Eye (tissue), 1 donor: Measurements from ENCODE around the gene RGL1.

Experiments used
- DNase-seq: peaks from one replicate; pipeline ENCODE4 v3.0.0-alpha.2; 2015

Gene RGL1

DNA sequence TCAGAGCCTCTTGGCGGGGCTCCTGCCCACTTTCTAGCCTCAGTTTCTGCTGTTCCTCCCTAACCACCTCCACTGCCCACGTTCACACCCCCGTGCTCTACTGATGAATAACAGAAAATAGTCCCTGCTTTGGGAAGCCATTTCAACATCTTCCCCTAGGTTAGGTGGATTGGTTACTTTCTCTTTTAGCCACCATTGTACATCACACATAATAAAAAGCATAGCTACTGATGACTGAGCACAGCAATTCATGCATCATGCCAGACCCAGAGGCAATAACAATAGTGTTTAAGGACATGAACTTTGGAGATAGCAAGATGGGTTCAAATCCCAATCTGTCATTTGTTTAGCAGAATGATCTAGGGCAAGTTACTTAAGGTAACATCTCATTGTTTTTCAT is 158.0 kb downstream of the RGL1 start:
- no peak for DNase-seq

DNA sequence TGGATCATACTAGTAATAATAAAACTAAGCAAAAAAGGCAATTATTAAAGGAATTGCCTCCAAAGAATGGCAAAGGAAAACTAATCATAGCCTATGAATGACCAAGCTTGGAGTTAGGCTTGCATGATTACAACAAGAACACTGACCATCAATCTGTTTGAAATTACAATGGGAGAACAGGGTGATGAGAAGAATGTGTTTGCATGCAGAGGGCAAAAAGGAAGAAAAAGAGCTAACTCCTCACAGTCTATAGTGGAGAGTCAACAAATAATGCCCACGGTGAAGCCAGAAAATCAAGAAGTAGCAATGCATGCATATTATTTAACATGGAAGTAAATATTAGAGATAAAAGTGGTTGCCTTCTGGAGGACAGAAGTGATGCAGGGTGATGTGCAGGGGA is 160.8 kb downstream of the RGL1 start:
- DNase-seq, result no peak

DNA sequence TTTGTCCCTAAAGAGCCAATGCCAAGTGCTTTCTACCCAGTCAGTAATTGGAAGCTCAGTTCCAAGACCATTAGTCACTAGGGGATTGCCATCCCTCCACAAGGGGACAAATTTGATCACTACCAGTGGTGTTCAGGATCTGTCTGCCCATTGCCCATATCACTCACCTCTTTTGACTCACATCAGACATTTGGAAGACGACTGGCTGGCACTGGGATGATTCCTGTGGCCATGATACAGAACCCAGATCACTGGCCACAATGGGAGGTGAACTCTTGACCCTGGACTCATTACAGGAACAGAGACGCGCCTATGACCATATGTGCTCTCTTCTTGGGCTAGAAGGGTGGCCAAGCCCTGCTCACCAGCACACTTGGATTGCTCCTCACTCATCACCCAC is 161.6 kb downstream of the RGL1 start:
- DNase-seq, result no peak

GRCh38 chr1:183967914-183968313 is 163.0 kb downstream of the RGL1 start:
- DNase-seq, result no peak

DNA sequence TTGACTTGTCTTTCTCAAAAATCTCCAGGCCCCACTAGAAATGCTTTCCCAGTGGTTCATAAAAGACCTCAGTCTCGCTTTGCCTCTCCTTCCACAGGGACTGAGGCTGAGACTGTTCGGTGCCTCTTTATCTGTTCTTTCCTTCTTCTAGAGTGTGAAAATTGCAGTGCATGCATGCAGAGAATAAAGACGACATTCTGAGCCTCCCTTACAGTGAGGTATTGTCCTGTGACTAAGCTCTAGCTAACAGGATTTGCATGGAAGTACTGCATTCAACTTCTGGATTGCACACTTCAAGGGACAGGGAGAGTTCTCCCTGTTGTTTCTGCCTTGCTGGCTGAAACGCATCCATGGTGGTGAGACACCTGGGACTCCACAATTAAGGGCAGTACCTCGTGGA is 163.5 kb downstream of the RGL1 start:
- DNase-seq, result no peak

- no peak for DNase-seq
Observed at GRCh38 chr1:183970516-183971300, 165.8 kb downstream of the RGL1 start.

DNA sequence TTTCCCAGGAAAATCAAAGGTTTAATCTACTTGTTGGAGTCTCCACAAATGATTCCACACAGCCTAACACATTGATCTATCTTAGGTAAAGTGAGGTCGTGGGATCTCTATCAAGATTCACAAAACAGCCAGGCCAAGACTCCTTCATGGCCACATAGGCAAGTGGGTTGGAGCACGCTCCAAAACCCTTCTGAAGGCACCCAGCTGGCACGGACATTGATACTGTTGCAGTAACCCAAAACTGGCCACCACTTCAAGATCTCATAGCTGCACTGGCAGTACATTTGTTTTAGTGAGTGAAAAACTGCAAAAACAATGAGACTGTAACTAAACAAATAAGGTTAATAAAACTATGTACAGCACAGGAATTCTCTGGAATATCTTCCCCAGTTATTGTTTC is 170.7 kb downstream of the RGL1 start:
- no peak for DNase-seq

DNA sequence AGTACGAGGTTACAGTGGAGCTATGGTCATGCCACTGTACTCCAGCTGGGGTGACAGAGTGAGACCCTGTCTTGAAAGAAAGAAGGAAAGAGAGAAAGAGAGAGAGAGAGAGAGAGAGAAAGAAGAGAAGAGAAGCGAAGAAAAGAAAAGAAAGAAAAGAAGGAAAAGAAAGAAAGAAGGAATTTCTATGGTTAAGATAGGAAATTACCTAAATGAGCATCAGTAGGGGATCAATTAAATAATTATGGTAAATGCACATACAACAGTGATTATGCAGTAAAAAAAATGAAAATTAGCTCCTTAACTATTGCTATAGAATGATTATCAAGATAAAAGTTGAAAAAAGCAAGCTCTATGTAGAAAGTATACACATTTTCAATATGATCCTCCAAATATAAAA is 172.8 kb downstream of the RGL1 start:
- no peak for DNase-seq
